H1 (cell line): Measurements from ENCODE around the gene APOL3. TPM values are rescaled to one million over a fixed set of nuclear protein-coding genes. Genes with fewer than 3 reads are reported as not detected.

Experiments
- CTCF ChIA-PET: fragments of 300-600 bp; sonication (Branson Sonifier 250); formaldehyde crosslinking; loops from one replicate; lab custom pipeline; 2021; ENCODE audit not compliant: partially characterized antibody; lab: Charles Lee
- POLR2A ChIA-PET: fragments of 300-600 bp; sonication (Branson Sonifier 250); formaldehyde crosslinking; loops from one replicate; lab custom pipeline; 2021; ENCODE audit warnings: inconsistent platforms; ENCODE audit not compliant: partially characterized antibody; lab: Charles Lee
- DNase-seq, 2 experiments: peaks; one replicate each; pipeline versions ENCODE4 v3.0.0 to v3.0.0-alpha.2; 2010 to 2022; ENCODE audit warnings: low spot score in 2 of 2, low read depth in 1 of 2, mixed read lengths in 1 of 2
- FAIRE-seq: peaks from 2 replicates; lab custom pipeline; 2011; peaks lifted over from hg19 to GRCh38; lab: Jason Lieb, UNC
- H2AFZ ChIP-seq: 2 replicates; pipeline ENCODE4 v1.8.1; 2012; ENCODE audit warnings: low read length, inconsistent platforms
- H2AK5ac ChIP-seq: 2 replicates; pipeline ENCODE4 v1.6.1; 2013; ENCODE audit warnings: low read depth, low read length
- H2BK120ac ChIP-seq: replicated peaks from 2 replicates; pipeline ENCODE3; 2013; ENCODE audit warnings: low read depth, low read length, inconsistent platforms
- H2BK12ac ChIP-seq: 2 replicates; pipeline ENCODE4 v1.6.1; 2013; ENCODE audit warnings: low read depth, low read length
- H2BK15ac ChIP-seq: 2 replicates; pipeline ENCODE4 v1.6.1; 2013; ENCODE audit warnings: low read length
- H2BK20ac ChIP-seq: 2 replicates; pipeline ENCODE4 v1.6.1; 2013; ENCODE audit warnings: low read length
- H2BK5ac ChIP-seq: 2 replicates; pipeline ENCODE4 v1.6.1; 2013; ENCODE audit warnings: low read depth, low read length
- H3K14ac ChIP-seq: 2 replicates; pipeline ENCODE4 v1.6.1; 2013; ENCODE audit warnings: inconsistent platforms; ENCODE audit not compliant: insufficient read length
- H3K18ac ChIP-seq: 2 replicates; pipeline ENCODE4 v1.6.1; 2013; ENCODE audit warnings: low read length; ENCODE audit errors: extremely low read depth
- H3K23ac ChIP-seq: 2 replicates; pipeline ENCODE4 v1.6.1; 2013; ENCODE audit warnings: inconsistent platforms; ENCODE audit not compliant: insufficient read length
- H3K23me2 ChIP-seq: 2 replicates; pipeline ENCODE4 v1.6.1; 2013; ENCODE audit warnings: low read depth, low read length
- H3K27ac ChIP-seq: 2 replicates; pipeline ENCODE4 v1.6.1; 2011; ENCODE audit warnings: low read depth, low read length, inconsistent platforms
- H3K27me3 ChIP-seq, 4 experiments: replicated peaks in 1 of 4; 1 replicate in 1 of 4; 2 replicates in 3 of 4; pipeline versions ENCODE4 v1.6.1 to v1.8.1; 2011 to 2013; ENCODE audit warnings: low read length in 3 of 4, mild to moderate bottlenecking in 3 of 4, inconsistent platforms in 2 of 4, mixed read lengths in 2 of 4, moderate library complexity in 1 of 4; ENCODE audit not compliant: control insufficient read depth in 3 of 4, insufficient read depth in 3 of 4; ENCODE audit errors: extremely low read depth in 1 of 4
- H3K36me3 ChIP-seq, 4 experiments: 2 replicates each; pipeline versions ENCODE4 v1.6.1 to v1.8.1; 2011 to 2013; ENCODE audit warnings: mild to moderate bottlenecking in 4 of 4, low read length in 3 of 4, moderate library complexity in 2 of 4, control low read depth in 1 of 4, inconsistent platforms in 1 of 4; ENCODE audit not compliant: insufficient read depth in 4 of 4, control insufficient read depth in 2 of 4
- H3K4ac ChIP-seq: replicated peaks from 2 replicates; pipeline ENCODE3; 2013; ENCODE audit warnings: low read length, low read depth, mixed read lengths, inconsistent platforms; ENCODE audit not compliant: insufficient read length
- H3K4me1 ChIP-seq, 4 experiments: replicated peaks in 1 of 4; 1 replicate in 1 of 4; 2 replicates in 3 of 4; pipeline versions ENCODE4 v1.6.1 to v1.8.1; 2011 to 2013; ENCODE audit warnings: low read length in 3 of 4, inconsistent platforms in 2 of 4, mixed read lengths in 1 of 4; ENCODE audit not compliant: insufficient read depth in 4 of 4, control insufficient read depth in 3 of 4
- H3K4me2 ChIP-seq, 2 experiments: 2 replicates each; pipeline versions ENCODE4 v1.6.1 to v1.8.1; 2011 to 2013; ENCODE audit warnings: low read depth in 2 of 2, low read length in 2 of 2, control low read depth in 1 of 2, inconsistent platforms in 1 of 2, mild to moderate bottlenecking in 1 of 2; ENCODE audit not compliant: insufficient read depth in 1 of 2
- H3K4me3 ChIP-seq, 4 experiments: fragments of 200-600, 300-600 bp in 1 of 4; sonication (generic), shearing (Covaris generic), sonication (Bioruptor Twin) in 1 of 4; 2 replicates each; pipeline versions ENCODE4 v1.5.1 to v1.8.1; 2011 to 2016; ENCODE audit warnings: low read length in 4 of 4, low read depth in 3 of 4, control low read depth in 2 of 4, inconsistent platforms in 2 of 4, mild to moderate bottlenecking in 2 of 4, mixed read lengths in 1 of 4, moderate library complexity in 1 of 4; ENCODE audit not compliant: insufficient read depth in 2 of 4; ENCODE audit errors: extremely low read depth in 1 of 4
- H3K56ac ChIP-seq: replicated peaks from 2 replicates; pipeline ENCODE3; 2013; ENCODE audit warnings: low read depth, mild to moderate bottlenecking, mixed read lengths, low read length, inconsistent platforms; ENCODE audit not compliant: insufficient read length
- H3K79me1 ChIP-seq: 2 replicates; pipeline ENCODE4 v1.6.1; 2013; ENCODE audit warnings: low read depth, low read length, control low read depth
- H3K79me2 ChIP-seq, 2 experiments: 2 replicates each; pipeline versions ENCODE4 v1.6.1 to v1.8.1; 2012 to 2013; ENCODE audit warnings: low read length in 2 of 2, mild to moderate bottlenecking in 2 of 2, inconsistent platforms in 1 of 2; ENCODE audit not compliant: insufficient read depth in 2 of 2, control insufficient read depth in 1 of 2
- H3K9ac ChIP-seq, 4 experiments: replicated peaks in 1 of 4; 1 replicate in 1 of 4; 2 replicates in 3 of 4; pipeline versions ENCODE4 v1.6.1 to v1.8.1; 2011 to 2013; ENCODE audit warnings: low read depth in 3 of 4, low read length in 3 of 4, control low read depth in 2 of 4, mild to moderate bottlenecking in 2 of 4, moderate library complexity in 2 of 4, inconsistent platforms in 1 of 4; ENCODE audit errors: extremely low read depth in 1 of 4
- H3K9me3 ChIP-seq, 2 experiments: 2 replicates each; pipeline versions ENCODE4 v1.6.1 to v1.8.1; 2012 to 2013; ENCODE audit warnings: mild to moderate bottlenecking in 2 of 2, moderate library complexity in 2 of 2, control low read depth in 1 of 2, inconsistent platforms in 1 of 2, low read depth in 1 of 2, low read length in 1 of 2, mixed read lengths in 1 of 2; ENCODE audit not compliant: insufficient read depth in 2 of 2
- H4K20me1 ChIP-seq, 2 experiments: replicated peaks in 1 of 2; 2 replicates each; pipeline versions ENCODE3 to v1.8.1; 2011 to 2013; ENCODE audit warnings: inconsistent platforms in 2 of 2, low read length in 2 of 2, mild to moderate bottlenecking in 1 of 2; ENCODE audit not compliant: insufficient read depth in 2 of 2, control insufficient read depth in 1 of 2
- H4K5ac ChIP-seq: 2 replicates; pipeline ENCODE4 v1.6.1; 2013; ENCODE audit warnings: low read length, low read depth, mixed read lengths, inconsistent platforms; ENCODE audit not compliant: insufficient read length
- H4K8ac ChIP-seq: 2 replicates; pipeline ENCODE4 v1.8.0; 2013; ENCODE audit warnings: mild to moderate bottlenecking, moderate library complexity, low read length, inconsistent platforms; ENCODE audit not compliant: insufficient read depth; ENCODE audit errors: extremely low read depth
- H4K91ac ChIP-seq: replicated peaks from 2 replicates; pipeline ENCODE3; 2013; ENCODE audit warnings: low read length, mixed read lengths, inconsistent platforms; ENCODE audit not compliant: insufficient read length
- FOSL1 ChIP-seq: IDR thresholded peaks from 2 replicates; pipeline ENCODE4 v1.6.1; 2011; ENCODE audit warnings: mild to moderate bottlenecking, low read depth, low read length, moderate library complexity; ENCODE audit not compliant: insufficient read depth
- NANOG ChIP-seq: IDR thresholded peaks from 2 replicates; pipeline ENCODE4 v1.6.1; 2011; ENCODE audit warnings: low read length, low read depth, mild to moderate bottlenecking, inconsistent platforms; ENCODE audit not compliant: insufficient read depth, poor library complexity, severe bottlenecking
- TAF7 ChIP-seq: optimal IDR thresholded peaks from 2 replicates; pipeline ENCODE3; 2011; ENCODE audit warnings: low read depth, mild to moderate bottlenecking, inconsistent platforms, low read length, moderate library complexity, borderline replicate concordance
- YY1 ChIP-seq: IDR thresholded peaks from 2 replicates; pipeline ENCODE4 v1.6.1; 2011; ENCODE audit warnings: low read depth, mild to moderate bottlenecking, low read length
- WGBS, 2 experiments: shearing (Covaris generic) in 1 of 2; methylation state at CpG; one replicate each; pipeline versions ENCODE4 v1.1.6 to v1.1.7; 2013 to 2015; ENCODE audit warnings: low lambda C conversion rate in 2 of 2, mixed read lengths in 2 of 2, inconsistent platforms in 1 of 2, low coverage in 1 of 2, missing lambda C conversion rate in 1 of 2; ENCODE audit not compliant: insufficient replicate concordance in 2 of 2, insufficient coverage in 1 of 2, insufficient read length in 1 of 2; ENCODE audit errors: extremely low coverage in 1 of 2, missing lambda C conversion rate in 1 of 2; 5-methylcytosine and 5-hydroxymethylcytosine counted together
- polyA plus RNA-seq, 7 experiments: library from polyadenylated mRNA; depleted of rRNA in 3 of 7; stranded (reverse) in 5 of 7; unstranded in 2 of 7; fragments of >200 nt in 5 of 7; fragments of 200-250 nt in 2 of 7; gene quantifications; 1 replicate in 5 of 7; 2 replicates in 1 of 7; 4 replicates in 1 of 7; pipeline versions ENCODE4 v1.2.1 to v1.2.3, GENCODE V29; 2011 to 2013; ENCODE audit warnings: missing spikeins in 2 of 7, mixed read lengths in 2 of 7
- total RNA-seq: library from RNA; stranded (reverse); fragmentation: NEBNext Ultra II Directional; extraction: Animal tissue kit (Norgen Biotek cat#: 25700); gene quantifications from 2 replicates; pipeline ENCODE4 v1.2.1, GENCODE V29; 2021

APOL3 gene
- total and polyA plus RNA-seq, 2 of the 8 experiments (the other 6 are each of a cell fraction or from before 2014, with no cell fraction given), result 0.12 TPM; not detected in 1

DNA sequence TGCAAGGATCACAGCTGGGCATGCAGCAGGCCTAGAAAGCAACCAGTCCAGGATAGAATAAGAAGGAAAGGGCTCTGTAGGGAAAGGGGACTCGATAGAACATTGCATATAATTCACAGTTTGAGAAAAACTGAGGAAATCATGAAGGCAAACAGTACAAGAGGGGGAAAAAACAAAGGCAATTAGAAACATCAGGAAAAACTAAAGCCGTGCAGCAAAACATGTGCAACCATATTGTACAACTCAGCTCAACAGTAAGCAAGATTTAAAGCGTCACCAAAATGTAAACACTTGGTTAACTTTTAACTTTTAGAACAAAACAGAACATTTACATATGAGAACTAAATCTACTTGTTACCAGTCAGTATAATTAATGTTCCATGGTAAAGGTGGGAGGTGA is 8.5 kb downstream of the APOL3 start:
- no peak overlapping the region for H3K14ac ChIP-seq
- H3K27ac ChIP-seq, result no peak overlapping the region
- H2BK15ac ChIP-seq, result no peak overlapping the region
- no peak overlapping the region for H3K18ac ChIP-seq
- H4K91ac ChIP-seq, result no peak overlapping the region
- H2BK120ac ChIP-seq, result no peak overlapping the region
- no peak overlapping the region for H2BK5ac ChIP-seq
- no peaks in the 10 kb centered on the region for H3K79me2 ChIP-seq
- no peak overlapping the region for H3K23ac ChIP-seq
- H3K56ac ChIP-seq, result no peak overlapping the region
- no peak overlapping the region for H2BK20ac ChIP-seq
- H3K4me1 ChIP-seq, result peaks cover 0 to 9% (median 7%) of the 10 kb centered on the region in 4 experiments; a peak in 6 of 7 replicates
- H4K5ac ChIP-seq, result no peak overlapping the region
- peaks cover 0 to 9% of the 10 kb centered on the region in 2 experiments; a peak in 1 of 4 replicates for H3K9me3 ChIP-seq
- TF ChIP-seq FOSL1, result no peak
- no peak for TF ChIP-seq TAF7
- TF ChIP-seq NANOG, result no peak
- no peak for TF ChIP-seq YY1
- no peak overlapping the region for H2AK5ac ChIP-seq
- no peak overlapping the region for H3K9ac ChIP-seq
- ChIA-PET POLR2A (interaction anchor here (0.8 kb wide), 1 partner anchor 10 kb away, joined by 3 read pairs; no protein-coding TSS in a partner anchor), CTCF (interaction anchor here (0.7 to 3.3 kb wide), 6 partner anchors 14 to 88 kb away, joined by 3 to 19 read pairs (median 3); no protein-coding TSS in a partner anchor)
- no peak overlapping the region for H4K8ac ChIP-seq
- H3K27me3 ChIP-seq, result no peaks in the 10 kb centered on the region
- DNase-seq, result no peak
- no peaks in the 10 kb centered on the region for H3K36me3 ChIP-seq
- no peaks in the 10 kb centered on the region for H4K20me1 ChIP-seq
- H3K4ac ChIP-seq, result no peak overlapping the region
- H3K23me2 ChIP-seq, result 0 out of 2 replicates have a peak, but pooled peaks cover 3% of the 10 kb centered on the region
- 89% methylated on average over 3 of the region's 3 CpGs; no CpG with 5 or more reads in 1 of the 2 experiments for WGBS, 2 experiments
- no peak overlapping the region for H3K4me3 ChIP-seq
- H2BK12ac ChIP-seq, result no peak overlapping the region
- no peak overlapping the region for H3K4me2 ChIP-seq
- no peak overlapping the region for H2AFZ ChIP-seq
- no peak for FAIRE-seq
- no peaks in the 10 kb centered on the region for H3K79me1 ChIP-seq
